ENCODE data around the gene ABCA2. TPM values are rescaled to one million over a fixed set of nuclear protein-coding genes. Genes with fewer than 3 reads are reported as not detected.

Gene ABCA2
- total RNA-seq, 1 donor from 2014 or later, result 45.0 TPM

DNA sequence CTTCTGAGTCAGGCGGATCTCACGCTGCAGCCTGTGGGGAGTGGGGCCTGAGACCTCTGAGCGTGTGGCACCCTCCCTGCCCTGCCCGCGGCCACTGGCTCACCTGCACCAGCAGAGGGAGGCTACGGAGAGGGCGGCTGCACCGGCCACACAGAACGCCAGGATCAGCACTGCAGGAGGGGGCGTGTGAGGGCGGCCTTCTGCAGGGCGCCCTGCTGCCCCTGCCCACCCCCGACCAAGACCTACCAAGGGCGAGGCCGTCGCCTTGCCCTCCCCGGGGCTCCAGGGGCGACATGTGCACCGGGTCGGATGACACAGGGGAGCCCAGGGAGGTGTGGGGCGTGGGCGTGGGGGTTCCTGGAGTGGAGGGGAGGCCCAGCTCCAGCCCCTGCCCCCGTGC is 12.5 kb upstream of the ABCA2 start:
- H3K4me1 ChIP-seq, result peaks cover 38% of the 10 kb centered on the region
- no peak for DNase-seq
- peaks cover 23% of the 10 kb centered on the region for H3K27me3 ChIP-seq (ENCODE audit: low read depth)
- no peak for ATAC-seq
- intact Hi-C loops (cut with DNase I), result no loop called here
- peak overlapping the region; percentile 25 for H3K4me3 ChIP-seq
- peaks cover 19% of the 10 kb centered on the region for H3K36me3 ChIP-seq
- peak overlapping the region; percentile 46 for H3K27ac ChIP-seq
- TF ChIP-seq, protein P1, sequence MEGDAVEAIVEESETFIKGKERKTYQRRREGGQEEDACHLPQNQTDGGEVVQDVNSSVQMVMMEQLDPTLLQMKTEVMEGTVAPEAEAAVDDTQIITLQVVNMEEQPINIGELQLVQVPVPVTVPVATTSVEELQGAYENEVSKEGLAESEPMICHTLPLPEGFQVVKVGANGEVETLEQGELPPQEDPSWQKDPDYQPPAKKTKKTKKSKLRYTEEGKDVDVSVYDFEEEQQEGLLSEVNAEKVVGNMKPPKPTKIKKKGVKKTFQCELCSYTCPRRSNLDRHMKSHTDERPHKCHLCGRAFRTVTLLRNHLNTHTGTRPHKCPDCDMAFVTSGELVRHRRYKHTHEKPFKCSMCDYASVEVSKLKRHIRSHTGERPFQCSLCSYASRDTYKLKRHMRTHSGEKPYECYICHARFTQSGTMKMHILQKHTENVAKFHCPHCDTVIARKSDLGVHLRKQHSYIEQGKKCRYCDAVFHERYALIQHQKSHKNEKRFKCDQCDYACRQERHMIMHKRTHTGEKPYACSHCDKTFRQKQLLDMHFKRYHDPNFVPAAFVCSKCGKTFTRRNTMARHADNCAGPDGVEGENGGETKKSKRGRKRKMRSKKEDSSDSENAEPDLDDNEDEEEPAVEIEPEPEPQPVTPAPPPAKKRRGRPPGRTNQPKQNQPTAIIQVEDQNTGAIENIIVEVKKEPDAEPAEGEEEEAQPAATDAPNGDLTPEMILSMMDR (IDR thresholded peaks at IDR 0.05), result no peak
- H3K9me3 ChIP-seq, result no peaks in the 10 kb centered on the region

DNA sequence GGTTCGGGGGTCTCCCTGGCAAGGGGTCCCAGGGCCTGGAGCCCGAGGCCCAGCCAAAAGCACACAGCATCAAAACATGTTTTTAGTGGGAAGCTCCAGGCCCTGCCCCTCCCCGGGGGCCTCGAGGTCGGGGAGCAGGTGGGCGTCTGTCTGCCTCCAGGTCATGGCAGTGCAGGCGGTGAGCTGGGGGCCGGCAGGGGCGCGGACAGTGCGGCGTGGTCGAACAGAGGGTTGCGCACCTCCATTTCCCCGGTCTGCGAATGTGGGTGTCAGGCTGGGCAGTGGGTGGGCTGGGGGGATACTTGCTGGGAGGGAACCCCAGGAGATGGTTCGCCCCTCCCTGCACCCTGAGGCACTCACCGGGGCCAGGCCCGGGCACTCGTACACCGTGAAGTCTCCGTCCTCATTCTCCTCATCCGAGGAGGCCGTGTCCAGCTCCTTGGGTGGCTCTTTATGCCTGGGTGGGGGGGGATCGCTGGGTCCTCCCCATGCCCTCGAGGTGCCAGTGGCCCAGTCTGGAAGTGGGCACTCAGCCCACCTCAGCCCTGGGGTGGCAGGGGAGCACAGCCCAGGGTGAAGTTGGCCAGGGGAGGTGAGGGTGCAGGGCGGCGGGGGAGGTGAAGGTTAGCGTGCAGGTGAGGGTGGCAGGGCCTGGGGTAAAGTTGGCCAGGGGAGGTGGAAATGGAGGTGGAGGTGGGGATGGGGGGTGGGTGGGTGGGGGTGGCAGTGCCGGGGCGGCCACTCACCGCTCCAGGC is 11.8 kb upstream of the ABCA2 start:
- Histone ChIP-seq H3K27ac (no peak overlapping the region), H3K36me3 (peaks cover 19% of the 10 kb centered on the region), H3K4me1 (peaks cover 39% of the 10 kb centered on the region), H3K4me3 (no peak overlapping the region), H3K27me3 (ENCODE audit: low read depth) (peaks cover 16% of the 10 kb centered on the region), H3K9me3 (no peaks in the 10 kb centered on the region)
- no peak for DNase-seq
- TF ChIP-seq, protein P1 (IDR thresholded peaks at IDR 0.05), result no peak
- intact Hi-C loops (cut with DNase I), result no loop called here
- ATAC-seq, result no peak

DNA sequence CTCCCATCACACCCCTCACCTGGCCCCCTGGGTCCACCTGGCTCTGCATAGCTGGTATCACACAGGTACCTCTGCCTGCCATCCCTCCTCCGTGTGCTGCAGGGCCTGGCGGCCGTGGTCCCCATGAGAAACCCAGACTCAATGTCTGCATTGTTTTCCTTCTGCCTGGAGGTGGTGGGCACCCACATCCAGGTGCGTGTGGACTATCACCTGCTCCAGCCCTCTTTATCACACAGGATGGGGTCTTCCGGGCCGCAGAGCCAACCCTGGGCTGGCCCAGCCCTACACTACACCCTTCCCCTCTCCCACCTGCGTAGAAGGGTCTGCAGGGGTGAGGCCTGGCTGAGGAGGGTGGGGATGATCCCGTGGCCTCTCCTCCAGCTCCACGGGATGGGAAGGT is 10.9 kb upstream of the ABCA2 start:
- Histone ChIP-seq H3K4me3 (no peak overlapping the region), H3K4me1 (peaks cover 36% of the 10 kb centered on the region), H3K27ac (no peak overlapping the region), H3K27me3 (ENCODE audit: low read depth) (peaks cover 8% of the 10 kb centered on the region), H3K9me3 (no peaks in the 10 kb centered on the region), H3K36me3 (peaks cover 19% of the 10 kb centered on the region)
- DNase-seq, result no peak
- intact Hi-C loops (cut with DNase I), result no loop called here
- no peak for ATAC-seq
- TF ChIP-seq, protein P1 (IDR thresholded peaks at IDR 0.05), result no peak

DNA sequence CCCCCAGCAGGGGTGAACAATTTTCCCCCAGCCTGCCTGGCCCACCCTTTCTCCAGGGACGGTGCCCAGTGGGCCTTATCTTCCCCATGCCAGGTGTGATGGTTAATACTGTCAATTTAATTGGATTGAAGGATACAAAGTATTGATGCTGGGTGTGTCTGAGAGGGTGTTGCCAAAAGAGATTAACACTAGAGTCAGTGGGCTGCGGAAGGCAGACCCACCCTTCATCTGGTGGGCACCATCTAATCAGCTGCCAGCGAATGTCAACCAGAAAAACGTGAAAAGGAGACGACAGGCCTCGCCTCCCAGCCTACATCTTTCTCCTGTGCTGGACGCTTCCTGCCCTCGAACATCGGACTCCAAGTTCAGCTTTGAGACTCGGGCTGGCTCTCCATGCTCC is 9.4 kb upstream of the ABCA2 start:
- Histone ChIP-seq H3K4me3 (no peak overlapping the region), H3K27ac (no peak overlapping the region), H3K9me3 (no peaks in the 10 kb centered on the region), H3K36me3 (peaks cover 19% of the 10 kb centered on the region), H3K27me3 (ENCODE audit: low read depth) (no peaks in the 10 kb centered on the region), H3K4me1 (peaks cover 32% of the 10 kb centered on the region)
- ATAC-seq (no peak), DNase-seq (no peak)
- TF ChIP-seq, protein P1 (IDR thresholded peaks at IDR 0.05), result no peak
- intact Hi-C loops (cut with DNase I), result no loop called here

DNA sequence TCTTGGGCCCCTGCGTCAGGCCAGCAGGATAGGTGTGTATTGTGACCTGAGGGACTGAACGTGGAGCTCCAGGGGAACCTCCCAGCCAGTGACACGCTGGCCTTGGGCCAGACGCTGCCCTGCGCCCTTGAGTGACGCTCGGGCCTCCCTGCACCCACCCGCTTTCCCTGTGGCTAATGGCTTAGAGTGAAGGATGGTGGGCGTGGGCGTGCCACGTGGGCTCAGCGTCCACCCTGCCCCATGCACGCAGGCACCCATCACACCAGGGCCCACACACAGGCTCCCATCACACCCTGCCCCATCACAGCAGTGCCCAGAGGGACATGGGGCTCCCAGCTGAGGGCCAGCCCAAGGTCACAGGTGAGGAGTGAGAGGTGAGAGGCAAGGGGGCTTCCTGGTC is 9.0 kb upstream of the ABCA2 start:
- H3K27ac ChIP-seq, result no peak overlapping the region
- no peak for ATAC-seq
- intact Hi-C loops (cut with DNase I), result no loop called here
- TF ChIP-seq, protein P1 (IDR thresholded peaks at IDR 0.05), result no peak
- peaks cover 36% of the 10 kb centered on the region for H3K4me1 ChIP-seq
- no peak for DNase-seq
- H3K36me3 ChIP-seq, result peaks cover 19% of the 10 kb centered on the region
- H3K4me3 ChIP-seq, result no peak overlapping the region
- H3K27me3 ChIP-seq (ENCODE audit: low read depth), result no peaks in the 10 kb centered on the region
- H3K9me3 ChIP-seq, result no peaks in the 10 kb centered on the region

Measured in lower lobe of right lung (tissue), 2 donors.